Kidney epithelial cell (primary cell): Measurements from ENCODE around the gene WSCD1. TPM values are rescaled to one million over a fixed set of nuclear protein-coding genes. Genes with fewer than 3 reads are reported as not detected.

Source experiments
- DNase-seq: peaks from one replicate; pipeline ENCODE4 v3.0.0-alpha.2; 2010; ENCODE audit warnings: low read depth
- H3K27me3 ChIP-seq: 2 replicates; pipeline ENCODE4 v1.6.0; 2011; ENCODE audit warnings: low read length; ENCODE audit not compliant: control insufficient read depth, insufficient read depth
- H3K36me3 ChIP-seq: 2 replicates; pipeline ENCODE4 v1.5.1; 2011; ENCODE audit warnings: low read length; ENCODE audit not compliant: control insufficient read depth, insufficient read depth
- H3K4me3 ChIP-seq: 2 replicates; pipeline ENCODE4 v1.5.1; 2011; ENCODE audit warnings: low read depth, mild to moderate bottlenecking, control low read depth, low read length
- total RNA-seq: library from RNA; depleted of rRNA; stranded (reverse); fragments of >200 nt; gene quantifications from 2 replicates; pipeline ENCODE4 v1.2.3, GENCODE V29; 2015
- TF ChIP-seq, protein P1 (sequence below): IDR thresholded peaks from 2 replicates; pipeline ENCODE4 v1.5.1; 2011; ENCODE audit warnings: mild to moderate bottlenecking, moderate library complexity, low read length, control low read depth, inconsistent platforms; ENCODE audit not compliant: insufficient read depth, poor library complexity, severe bottlenecking

Gene WSCD1
- total RNA-seq, 1 donor from 2014 or later, result 21.4 TPM

GRCh38 chr17:6100891-6101500, 30.8 kb downstream of the WSCD1 start:
- H3K4me3 ChIP-seq, result no peak overlapping the region
- TF ChIP-seq, protein P1, sequence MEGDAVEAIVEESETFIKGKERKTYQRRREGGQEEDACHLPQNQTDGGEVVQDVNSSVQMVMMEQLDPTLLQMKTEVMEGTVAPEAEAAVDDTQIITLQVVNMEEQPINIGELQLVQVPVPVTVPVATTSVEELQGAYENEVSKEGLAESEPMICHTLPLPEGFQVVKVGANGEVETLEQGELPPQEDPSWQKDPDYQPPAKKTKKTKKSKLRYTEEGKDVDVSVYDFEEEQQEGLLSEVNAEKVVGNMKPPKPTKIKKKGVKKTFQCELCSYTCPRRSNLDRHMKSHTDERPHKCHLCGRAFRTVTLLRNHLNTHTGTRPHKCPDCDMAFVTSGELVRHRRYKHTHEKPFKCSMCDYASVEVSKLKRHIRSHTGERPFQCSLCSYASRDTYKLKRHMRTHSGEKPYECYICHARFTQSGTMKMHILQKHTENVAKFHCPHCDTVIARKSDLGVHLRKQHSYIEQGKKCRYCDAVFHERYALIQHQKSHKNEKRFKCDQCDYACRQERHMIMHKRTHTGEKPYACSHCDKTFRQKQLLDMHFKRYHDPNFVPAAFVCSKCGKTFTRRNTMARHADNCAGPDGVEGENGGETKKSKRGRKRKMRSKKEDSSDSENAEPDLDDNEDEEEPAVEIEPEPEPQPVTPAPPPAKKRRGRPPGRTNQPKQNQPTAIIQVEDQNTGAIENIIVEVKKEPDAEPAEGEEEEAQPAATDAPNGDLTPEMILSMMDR, result no peak
- no peaks in the 10 kb centered on the region for H3K36me3 ChIP-seq
- DNase-seq, result no peak
- H3K27me3 ChIP-seq, result no peaks in the 10 kb centered on the region

DNA sequence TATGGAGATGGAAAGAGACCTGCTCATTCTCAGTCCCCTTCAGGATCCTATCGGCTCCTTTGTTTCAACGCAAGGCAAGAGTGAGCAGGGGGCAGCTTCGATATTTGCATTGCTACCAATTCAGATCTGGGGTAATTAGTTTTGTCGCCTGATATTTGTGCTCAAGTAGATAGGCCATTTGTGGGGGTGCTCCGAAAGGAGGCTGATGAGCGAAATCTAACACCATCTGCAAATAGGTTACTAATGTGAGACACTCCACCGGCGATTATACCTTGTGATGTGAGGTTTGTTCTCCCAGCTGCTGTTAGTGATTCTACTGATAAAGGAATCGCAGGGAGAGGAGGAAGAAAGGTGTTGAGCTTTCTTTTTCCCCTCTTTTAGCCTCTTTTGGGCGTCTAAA, 31.5 kb downstream of the WSCD1 start:
- TF ChIP-seq, protein P1, result no peak
- Histone ChIP-seq H3K27me3 (no peaks in the 10 kb centered on the region), H3K4me3 (no peak overlapping the region), H3K36me3 (no peaks in the 10 kb centered on the region)
- DNase-seq, result no peak

- DNase-seq, result no peak
- TF ChIP-seq, protein P1, result no peak
- Histone ChIP-seq H3K27me3 (no peaks in the 10 kb centered on the region), H3K36me3 (no peaks in the 10 kb centered on the region), H3K4me3 (no peak overlapping the region)
Measured at GRCh38 chr17:6102615-6103014, 32.4 kb downstream of the WSCD1 start.

GRCh38 chr17:6104956-6105648, 34.9 kb downstream of the WSCD1 start:
- TF ChIP-seq, protein P1, result no peak
- no peaks in the 10 kb centered on the region for H3K36me3 ChIP-seq
- H3K27me3 ChIP-seq, result no peaks in the 10 kb centered on the region
- no peak for DNase-seq
- no peak overlapping the region for H3K4me3 ChIP-seq

DNA sequence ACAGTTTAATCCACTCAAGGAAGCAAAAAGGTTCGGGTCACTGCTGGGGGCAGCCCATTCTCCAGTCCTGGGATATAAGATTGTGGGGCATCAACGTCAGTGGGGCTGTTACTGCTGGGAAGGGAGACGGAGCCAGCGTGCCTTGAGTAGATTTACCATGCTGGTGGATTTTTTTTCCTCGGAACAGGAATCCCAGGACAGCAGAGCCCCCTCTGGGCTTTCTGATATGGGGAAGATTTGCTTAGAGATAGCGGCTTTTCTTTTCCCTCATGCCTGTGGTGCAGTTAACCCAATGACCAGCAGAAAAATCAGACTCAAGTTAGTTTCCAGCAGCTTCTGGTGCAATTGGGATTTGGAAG, 35.4 kb downstream of the WSCD1 start:
- DNase-seq, result no peak
- no peaks in the 10 kb centered on the region for H3K36me3 ChIP-seq
- TF ChIP-seq, protein P1, result no peak
- H3K27me3 ChIP-seq, result no peaks in the 10 kb centered on the region
- H3K4me3 ChIP-seq, result no peak overlapping the region

DNA sequence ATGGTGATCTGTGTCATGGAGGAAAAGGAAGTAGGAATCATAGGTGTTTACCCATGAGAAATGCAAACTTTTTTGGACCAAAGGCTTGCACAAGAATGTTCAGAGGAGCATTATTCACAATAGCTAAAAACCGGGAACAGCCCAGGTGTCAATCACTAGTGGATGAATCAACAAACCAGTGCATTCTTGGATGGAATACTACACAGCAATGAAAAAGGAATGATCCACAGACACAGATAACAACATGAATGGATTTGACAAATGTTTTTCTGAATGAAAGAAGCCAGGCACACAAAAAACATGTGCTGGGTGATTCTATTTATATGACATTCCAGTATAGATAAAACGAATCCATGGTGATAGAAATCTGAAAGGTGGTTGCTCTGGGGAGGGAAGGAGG, 36.0 kb downstream of the WSCD1 start:
- TF ChIP-seq, protein P1, result no peak
- Histone ChIP-seq H3K4me3 (no peak overlapping the region), H3K36me3 (no peaks in the 10 kb centered on the region), H3K27me3 (no peaks in the 10 kb centered on the region)
- DNase-seq, result no peak
